GM21723 (cell line): ENCODE measurements around the gene ETNK2.

Experiments used
- ATAC-seq: cut with Tn5 transposase; IDR thresholded peaks from one replicate; pipeline ENCODE4 v1.9.1; 2021; ENCODE audit warnings: mild to moderate bottlenecking, moderate library complexity; ENCODE audit not compliant: unreplicated experiment

Gene ETNK2, protein sequence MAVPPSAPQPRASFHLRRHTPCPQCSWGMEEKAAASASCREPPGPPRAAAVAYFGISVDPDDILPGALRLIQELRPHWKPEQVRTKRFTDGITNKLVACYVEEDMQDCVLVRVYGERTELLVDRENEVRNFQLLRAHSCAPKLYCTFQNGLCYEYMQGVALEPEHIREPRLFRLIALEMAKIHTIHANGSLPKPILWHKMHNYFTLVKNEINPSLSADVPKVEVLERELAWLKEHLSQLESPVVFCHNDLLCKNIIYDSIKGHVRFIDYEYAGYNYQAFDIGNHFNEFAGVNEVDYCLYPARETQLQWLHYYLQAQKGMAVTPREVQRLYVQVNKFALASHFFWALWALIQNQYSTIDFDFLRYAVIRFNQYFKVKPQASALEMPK

DNA sequence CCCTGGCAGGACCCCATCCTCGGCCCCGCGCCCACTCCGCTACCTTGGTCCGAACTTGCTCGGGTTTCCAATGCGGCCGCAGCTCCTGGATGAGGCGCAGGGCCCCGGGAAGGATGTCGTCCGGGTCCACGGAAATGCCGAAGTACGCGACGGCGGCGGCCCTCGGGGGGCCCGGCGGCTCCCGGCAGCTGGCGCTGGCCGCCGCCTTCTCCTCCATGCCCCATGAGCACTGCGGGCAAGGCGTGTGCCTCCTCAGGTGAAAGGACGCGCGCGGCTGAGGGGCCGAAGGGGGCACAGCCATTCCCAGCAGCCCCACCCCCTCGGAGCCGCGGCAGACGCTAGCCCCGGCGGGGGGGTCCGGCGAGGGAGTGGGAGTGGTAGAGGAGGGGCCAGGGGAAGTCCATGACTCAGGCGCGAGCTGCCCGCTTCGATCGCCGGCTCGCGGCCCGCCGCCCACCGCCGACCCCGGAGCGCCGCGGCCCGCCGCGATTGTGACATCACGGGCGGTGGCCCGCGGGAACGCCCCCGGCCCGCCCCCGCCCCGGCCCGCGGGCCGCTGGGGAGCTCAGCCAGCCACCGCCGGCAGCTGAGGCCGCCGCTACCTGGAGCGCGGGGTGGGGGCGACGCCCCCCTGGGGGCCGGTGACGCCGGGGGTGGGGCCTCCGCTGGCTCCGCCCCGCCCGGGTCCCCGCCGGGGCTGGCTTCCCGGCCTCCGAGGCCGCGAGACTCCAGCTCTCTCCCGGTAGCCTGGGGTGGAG, at the start of gene ETNK2:
Gene ETNK2, minus strand, starts transcription at position 493 of the 758 bp plus-strand sequence. Its CDS starts 192 bp downstream, at position 301.
- ATAC-seq, result no peak

DNA sequence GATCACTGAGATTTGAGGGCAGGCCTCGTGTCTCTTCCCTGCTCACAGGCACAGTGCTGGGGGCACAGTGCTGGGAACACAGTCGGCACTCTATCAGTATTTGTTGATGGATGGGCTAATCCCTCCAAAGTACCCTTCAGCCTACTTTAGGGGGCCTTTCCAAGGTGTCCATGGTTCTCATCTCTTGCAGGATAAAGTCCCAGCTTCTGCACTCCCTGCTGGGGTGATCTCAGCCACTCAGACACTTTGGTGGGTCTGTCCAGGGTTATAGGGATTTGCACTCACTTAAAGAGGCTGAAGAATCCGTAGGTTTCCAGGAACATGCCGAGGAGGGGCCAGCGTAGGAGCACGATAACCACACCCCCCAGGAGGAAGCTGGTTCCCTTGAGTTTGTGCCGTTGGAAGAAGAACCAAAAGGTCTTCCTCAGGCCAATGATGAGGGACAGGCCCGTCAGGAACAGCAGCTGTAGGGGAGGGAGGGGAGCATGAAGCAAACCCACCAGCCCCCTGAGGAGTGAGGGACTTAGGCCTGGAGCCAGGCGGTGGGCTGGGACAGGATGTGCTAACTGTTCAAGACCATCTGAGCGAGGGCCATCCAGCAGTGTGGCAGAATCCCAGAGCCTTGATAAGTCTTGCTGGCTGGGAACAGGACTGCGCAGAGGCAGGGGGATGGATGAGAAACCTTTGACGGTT, 49.6 kb upstream of the ETNK2 start:
- no peak for ATAC-seq

DNA sequence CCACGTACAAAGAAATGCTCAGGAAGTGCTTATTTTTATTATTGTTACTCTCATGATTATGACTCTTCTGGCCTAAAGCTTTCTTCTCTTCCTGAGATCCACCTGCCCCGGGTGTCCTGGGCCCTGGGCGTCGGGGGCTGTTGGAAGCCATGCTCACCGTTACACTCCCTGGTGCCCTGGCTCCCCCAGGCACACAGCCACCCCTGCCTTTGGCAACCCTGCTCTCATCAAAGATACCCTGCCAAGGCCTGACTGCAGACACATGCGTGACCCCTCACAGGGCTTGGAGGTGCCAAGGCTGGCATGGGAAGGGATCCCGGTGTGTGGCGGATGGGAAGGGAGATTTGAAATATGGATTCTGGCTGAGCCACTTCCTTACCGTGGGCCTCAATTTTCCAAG, 47.7 kb upstream of the ETNK2 start:
- ATAC-seq, result no peak

DNA sequence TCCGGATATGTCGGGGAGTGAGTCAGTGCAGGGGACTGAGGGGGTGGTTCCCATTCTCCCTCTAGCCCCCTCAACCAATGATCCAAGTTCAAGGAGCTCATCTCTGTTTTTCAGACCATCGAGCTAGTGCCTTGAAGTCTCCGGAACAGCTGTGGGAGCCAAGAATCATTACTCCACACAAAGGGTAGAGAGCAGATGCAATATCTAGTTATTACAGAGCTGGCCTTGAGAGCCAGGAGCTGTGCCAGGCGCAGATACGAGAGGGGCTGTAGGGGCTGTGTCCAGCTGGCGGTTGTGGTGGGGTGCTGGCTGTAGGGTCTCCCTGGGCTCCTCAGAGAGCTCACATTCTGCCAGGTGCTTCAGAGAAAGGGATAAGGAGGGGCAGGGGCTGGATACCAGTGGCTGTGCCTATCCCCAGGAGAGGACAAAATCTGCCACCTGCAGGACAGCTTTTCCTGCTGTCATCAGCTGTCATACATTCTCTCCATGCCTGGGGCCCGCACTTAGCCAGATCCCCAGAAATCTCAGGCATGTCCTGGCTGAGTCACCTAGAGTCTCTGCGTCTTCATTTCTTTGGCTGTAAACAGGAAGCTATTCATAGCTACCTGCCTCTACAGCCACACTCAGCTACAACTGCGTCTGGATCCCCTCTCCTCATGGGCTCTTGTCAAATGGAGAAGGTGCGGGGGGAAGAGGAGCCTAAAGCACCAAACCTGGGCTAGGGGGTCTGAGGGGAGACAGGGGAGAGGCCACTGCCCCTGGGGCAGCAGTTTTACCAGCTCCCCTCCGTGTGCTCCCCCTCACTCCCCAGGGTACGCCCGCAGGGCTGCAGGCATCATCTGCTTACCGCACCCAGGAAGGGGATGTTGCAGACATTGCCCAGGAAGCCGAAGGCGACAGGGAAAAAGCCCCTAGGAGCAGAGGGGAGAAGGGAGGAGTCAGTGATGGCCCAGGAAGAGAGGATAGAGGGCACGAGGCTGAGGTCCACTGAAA, 46.8 kb upstream of the ETNK2 start:
- no peak for ATAC-seq

DNA sequence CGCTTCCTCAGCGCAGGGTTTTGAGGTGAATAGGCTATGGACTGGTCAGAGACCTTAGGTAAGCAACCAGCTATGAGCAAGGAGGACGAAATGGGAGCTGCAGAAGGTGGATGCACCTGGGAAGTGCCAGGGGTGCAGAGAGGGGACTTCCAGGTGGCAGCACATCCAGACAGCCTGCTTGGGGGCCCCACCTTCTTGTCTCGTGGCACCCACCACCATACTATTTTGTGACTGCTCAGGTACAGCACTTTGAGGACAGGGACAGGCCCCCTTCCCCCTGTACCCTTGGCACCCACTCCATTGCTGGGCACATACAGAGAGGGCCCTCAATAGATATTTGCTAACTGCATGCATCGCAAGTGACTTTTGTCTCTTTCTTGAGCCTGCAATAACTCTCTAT, 45.2 kb upstream of the ETNK2 start:
- ATAC-seq, result no peak

DNA sequence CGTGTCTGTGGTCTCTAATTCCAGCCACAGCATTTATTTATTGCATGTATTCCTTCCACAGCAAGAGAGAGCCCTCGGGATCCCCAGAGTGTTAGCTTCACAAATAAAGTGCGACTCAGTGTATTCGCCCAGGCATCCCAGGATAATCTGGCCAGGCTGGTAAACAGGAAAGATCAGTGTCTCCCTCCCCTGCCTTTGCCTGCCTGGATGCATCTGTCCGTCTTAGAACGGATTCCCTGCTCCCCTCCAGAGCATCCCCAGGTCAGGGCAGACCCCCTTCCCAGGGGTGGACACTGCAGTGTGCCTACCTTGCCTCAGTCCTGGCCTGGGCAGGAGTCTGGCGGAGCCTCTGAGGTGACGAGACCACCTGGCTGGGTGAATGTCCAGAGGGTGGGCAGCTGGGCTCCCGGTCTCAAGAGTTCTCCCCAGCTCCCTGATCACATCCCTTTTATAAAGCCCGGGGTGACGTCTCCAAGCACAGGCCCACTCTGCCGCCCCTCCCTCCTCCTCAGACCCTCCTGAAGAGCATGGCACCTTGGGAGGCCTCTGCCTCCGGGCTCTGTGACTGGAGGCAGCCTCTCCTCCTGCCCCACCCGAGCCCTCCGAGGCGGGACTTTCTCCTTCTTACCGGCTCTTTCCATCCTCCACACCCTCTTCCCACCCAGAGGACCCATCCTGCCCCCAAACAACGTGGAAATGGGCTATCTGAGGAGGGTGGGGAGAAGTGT, 44.4 kb upstream of the ETNK2 start, which contains the start of gene KISS1:
Gene KISS1, minus strand, starts transcription at position 424 of the 728 bp plus-strand sequence. CDS start 3,615 bp downstream, outside the sequence.
- ATAC-seq, result no peak

DNA sequence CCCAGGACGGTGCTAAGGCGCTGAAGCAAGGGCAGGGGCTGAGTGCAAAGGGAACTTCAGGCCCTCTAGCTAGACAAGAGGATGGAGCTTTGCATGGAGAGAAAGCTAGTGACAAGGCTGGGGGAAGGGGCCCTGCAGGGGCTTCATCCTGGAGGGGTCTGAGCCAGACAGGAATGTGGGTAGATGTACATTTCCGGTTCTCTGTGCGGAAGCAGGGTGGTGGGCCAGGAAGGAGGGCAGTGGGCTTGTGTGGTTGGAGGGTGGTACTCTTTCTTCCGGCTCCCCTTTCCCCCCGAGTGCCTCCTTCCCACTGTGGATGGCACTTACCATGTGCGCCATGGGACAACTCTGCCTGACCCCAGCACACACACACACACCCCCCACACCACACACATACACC, 42.9 kb upstream of the ETNK2 start:
- ATAC-seq, result no peak

DNA sequence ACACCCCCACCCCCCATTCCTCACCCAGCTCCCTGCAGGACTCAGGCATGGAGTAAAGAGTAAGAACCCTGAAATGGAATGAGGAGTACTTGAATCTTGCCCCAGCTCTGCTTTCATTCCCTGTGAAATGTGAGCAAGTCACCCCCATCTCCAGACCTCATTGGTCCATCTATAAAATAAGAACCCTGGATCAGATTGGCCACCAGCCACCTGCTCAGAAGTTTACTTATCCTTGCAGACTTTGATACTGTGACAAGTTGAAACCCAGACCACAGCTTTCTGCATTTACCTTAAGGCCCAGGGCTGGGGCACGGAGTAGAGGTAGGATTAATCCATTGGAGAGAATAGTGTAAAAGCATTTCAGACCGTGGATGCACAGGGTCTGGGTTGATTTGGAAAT, 42.2 kb upstream of the ETNK2 start:
- ATAC-seq, result no peak

DNA sequence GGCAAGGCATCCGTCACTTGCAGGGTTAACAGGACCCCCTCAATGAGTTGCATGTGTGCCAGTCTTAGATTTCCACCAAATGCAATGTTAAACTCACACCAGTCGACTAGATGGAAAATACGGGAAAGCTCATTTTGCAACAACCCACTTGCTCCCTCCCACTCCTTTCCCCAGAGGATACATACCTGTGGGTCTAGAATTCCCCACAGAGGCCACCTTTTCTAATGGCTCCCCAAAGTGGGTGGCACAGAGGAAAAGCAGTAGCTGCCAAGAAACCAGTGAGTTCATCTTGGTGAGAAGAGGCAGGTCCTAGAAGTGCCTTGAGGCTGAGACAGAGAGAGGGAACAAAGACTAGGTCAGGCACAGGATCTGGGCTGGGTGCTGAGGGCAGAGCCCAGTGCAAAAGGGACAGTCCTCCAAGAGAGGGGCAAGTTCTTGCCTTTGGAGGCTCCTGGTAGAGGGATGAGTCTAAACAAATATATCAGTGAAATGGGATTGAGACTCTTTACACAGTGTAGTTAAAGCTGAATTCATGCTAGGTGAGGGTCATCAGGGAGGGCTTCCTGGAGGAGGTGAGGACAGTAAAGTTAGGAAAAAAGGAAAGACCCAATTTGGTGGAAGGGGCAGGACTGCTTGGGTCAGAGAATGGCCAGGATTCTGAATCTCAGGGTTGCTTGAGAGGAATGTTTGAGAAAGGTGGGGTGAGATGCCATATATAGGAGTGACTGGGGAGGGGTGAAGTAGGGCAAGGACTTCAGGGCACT, 40.9 kb upstream of the ETNK2 start:
- no peak for ATAC-seq

DNA sequence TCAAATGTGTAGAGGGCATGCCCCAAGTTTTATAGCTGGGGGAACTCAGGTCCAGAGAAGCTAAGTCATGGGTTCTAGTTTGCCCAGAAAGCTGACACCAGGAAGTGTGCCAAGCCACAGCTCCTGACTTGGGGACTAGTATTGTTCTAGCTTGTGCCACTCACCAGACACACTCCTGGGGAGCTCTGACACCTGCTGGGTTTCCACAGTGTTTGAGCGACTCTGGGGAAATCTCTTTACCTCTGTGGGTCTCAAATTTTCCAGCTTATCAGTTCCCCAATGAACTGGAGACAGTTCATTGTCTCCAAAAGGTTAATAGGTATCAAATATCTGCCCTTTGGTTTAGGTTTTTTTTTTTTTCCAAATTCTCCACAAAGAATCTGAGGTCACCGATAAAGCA, 40.2 kb upstream of the ETNK2 start:
- no peak for ATAC-seq

DNA sequence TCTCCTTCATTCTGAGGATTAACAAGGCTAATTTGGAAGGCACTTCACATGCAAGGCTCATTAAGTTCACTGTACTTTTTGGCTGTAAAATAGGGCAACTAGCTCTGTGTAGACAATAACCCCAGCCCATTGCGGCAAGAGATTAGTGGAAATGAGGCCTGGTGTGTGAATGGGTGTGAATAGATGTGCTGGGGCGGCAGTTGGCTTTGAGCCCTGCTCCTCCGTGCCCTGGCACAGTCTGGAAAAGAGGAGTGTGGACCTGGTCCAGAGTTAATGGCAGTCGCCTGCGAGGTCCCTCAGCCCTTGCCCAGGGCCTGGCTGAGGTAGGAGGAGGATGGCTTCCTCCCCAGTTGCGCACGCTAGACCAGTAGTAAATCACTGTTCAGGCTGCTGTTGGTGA, 39.6 kb upstream of the ETNK2 start:
- ATAC-seq, result no peak

DNA sequence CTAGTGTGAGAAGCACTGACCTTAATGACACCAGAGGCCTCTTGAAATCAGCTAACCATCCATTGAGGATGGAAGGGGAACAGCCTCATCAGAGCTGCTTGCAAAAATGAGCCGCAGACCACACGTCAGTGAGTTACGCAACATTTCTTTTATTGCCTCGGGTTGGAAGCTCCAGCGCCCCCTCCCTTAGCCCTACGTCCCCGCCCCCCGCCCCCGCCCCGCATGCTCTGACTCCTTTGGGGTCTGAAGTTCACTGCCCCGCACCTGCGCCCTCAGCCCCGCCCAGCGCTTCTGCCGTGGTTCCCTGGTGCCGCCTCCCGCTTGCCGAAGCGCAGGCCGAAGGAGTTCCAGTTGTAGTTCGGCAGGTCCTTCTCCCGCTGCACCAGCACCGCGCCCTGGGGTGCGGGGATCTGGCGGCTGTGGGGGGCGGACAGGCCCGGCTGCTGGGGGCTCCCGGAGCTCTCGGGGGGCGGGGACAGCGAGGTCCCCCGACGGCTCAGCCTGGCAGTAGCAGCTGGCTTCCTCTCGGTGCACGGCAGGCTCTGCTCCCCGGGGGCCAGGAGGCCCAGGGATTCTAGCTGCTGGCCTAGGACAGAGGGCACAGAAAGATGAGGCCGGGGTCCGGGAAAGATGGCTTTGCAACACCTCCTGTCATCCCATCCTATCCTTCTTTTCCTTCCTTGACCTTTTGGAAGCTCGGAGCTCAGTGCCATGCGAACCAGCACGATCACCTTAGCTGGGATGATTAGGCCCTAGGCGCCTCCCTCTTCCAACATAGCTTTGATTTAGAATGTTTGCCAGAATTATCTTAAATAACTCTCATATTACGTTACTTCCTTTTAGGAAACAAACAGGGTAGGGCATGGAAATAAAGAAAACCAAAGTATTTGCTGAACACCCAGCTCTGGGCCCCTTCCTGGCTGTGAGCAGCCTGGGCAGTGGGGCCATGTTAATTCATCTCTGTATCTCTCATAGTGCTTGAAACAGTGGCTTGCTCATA, 38.7 kb upstream of the ETNK2 start:
- ATAC-seq, result no peak

DNA sequence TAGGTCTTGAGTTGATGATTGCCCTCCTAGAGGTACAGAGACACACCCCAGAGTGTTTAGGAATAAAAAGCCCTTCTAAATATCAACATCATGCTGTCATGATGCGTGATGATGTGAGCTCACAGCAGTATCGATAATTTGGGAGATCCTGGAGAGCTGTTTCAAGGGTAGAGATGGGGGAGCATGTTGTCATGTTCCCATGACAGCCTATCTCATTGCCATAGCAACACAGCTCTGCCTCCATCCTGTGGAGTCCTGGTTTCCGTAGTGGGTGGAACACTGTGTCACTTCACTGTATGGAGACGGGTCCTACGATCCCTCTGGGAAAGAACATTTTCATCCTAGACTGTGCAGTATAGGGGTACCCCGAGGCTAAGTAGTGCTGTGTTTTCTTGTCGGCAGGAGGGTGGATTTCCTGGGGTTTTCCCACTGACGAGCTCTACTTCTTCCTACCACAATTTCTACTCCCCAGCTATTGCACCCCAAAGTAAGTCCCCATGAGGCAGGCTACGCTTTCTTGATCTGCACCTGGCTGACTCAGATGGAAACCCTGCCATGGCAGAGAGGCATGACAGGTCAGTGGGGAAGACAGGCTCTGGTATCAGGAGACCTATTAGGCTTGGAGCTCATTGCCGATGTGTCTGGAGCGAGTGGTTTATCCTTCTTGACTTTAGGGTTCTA, 37.3 kb upstream of the ETNK2 start:
- no peak for ATAC-seq

DNA sequence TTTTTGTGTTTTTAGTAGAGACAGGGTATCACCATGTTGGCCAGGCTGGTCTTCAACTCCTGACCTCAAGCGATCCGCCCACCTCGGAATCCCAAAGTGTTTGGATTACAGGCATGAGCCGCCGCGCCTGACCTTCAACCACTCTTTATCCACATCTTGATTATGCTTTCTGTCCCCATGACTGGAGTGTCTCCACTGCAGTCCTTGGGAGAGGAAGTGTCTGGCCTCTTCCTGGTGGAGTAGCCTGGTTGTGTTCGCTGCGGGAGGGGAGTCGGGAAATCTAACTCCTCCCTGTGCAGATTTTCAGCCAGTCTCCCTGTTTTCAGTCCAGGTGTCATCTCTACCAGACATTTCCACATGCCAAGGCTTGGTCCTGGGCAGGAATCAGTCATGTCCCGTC, 34.8 kb upstream of the ETNK2 start:
- ATAC-seq, result no peak

DNA sequence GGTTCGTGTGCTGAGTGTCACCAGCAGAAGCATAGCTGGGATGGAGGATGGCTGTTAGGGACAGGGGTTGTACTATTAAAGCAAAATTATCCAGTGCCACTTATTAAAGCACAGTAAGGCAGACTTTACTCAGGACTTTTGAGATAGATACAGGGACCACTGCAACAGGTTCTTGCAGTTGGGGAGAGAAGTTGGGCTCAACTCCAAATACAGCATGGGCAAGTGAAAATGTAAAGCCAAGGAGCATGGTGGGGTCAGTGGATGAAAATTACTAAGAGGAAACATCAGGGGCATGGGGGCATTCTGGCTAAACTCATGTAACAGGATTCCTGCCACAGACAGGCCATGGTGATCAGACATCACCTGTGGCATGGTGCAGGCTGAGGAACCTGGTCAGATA, 29.3 kb upstream of the ETNK2 start:
- no peak for ATAC-seq

DNA sequence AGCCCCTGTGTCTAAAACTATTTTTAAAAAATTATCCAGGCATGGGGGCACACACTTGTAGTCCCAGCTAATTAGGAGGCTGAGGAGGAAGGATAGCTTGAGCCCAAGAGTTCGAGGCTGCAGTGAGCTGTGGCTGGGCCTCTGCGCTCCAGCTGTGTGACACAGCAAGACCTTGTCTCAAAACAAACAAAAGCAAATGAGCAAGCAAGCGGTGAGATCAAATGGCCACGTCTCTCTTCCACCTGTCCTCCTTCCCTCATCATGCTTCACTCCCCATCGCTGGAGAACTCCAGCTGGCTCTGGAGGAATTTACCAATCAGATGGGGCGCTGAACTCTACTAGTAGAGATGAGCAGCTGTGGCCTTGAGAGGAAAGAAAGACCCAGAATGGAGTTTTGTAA, 28.3 kb upstream of the ETNK2 start:
- ATAC-seq, result no peak
